HG02943 (cell line): Measurements from ENCODE around the gene MYADM.
"Not testable (repeated sequence)": the region's sequence is repeated elsewhere in the genome, so short reads cannot be mapped to it uniquely, and the experiment has no call there.

ENCODE experiments used
- ATAC-seq: cut with Tn5 transposase; IDR thresholded peaks from one replicate; pipeline ENCODE4 v1.9.1; 2021; ENCODE audit warnings: mild to moderate bottlenecking, low read depth, moderate library complexity; ENCODE audit not compliant: unreplicated experiment

MYADM gene

DNA sequence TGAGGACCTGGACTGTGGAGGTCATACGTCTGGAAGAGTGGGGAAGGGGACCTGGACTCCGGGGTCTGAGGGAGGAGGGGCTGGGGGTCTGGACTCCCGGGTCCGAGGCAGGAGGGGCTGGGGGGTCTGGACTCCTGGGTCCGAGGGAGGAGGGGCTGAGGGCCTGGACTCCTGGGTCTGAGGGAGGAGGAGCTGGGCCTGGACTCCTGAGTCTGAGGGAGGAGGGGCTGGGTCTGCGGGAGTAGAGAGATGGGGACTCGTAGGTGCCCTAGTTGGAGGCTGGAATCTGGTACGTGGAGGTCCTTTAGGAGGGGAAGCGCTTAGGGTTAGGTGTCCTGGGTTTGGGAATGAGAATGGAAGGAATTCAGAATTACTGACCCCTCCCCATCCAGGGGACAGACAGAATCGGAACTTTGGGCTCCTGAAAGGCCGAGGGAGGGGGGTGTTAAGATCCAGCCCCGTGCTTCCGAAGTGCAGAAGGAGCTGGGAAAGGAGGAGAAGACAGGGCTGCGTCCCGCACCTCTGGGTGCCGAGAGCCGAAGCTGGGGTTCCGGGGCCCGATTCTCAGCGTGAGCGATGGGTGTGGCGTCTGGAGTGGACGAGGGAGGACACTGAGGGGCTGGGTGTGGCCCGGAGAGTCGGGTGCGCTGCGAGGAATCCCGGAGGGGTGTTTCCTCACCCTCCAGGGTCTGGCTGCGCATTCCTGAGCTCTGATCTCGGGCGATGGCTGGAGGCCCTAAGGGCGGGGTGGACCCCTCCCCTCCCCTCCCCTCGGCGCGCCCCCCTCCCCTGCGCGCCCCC lies 608 bp downstream of the MYADM start:
- no peak for ATAC-seq

DNA sequence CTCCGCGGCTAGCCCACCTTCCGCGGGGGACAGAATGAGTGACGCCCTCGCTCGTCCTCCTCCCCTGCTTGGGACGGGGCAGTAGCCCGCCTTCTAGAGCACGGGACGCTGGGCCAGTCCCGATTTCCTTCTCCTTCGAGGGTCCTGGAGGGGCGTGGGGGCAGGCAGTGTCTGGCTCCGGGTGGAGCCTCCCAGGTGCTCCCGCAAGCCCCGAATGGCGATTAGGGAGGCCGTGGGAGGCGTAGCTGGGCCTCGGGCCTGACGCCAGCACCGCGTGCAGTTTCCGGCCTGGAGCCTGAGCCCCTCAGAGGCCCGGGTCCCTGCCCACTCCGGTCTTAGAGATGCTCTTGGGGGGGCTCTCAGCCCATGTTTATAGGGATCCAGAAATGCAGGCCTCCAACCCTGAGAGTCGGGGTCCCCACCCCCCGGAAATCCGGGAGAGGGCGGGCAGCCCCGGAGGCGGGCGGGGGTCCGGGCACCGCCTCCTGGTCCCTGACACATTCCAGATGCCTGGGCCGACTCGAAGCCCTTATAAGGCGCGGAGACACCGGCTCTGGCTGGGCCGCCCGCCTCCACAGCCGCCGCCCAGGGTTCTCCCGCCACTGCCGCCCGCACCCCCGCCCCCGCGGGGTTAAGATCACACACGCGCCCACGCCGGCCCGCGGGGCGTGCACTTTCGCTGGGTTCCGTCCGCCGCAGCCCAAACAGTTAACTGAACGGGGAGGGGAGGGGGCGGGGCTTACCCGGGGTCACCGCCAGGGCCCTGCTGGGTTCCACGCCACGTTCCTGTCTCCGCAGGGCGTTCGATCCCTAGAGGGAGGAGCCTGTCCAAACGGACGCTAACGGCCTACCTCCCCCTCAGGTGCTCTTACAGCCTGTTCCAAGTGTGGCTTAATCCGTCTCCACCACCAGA lies 1.5 kb downstream of the MYADM start:
- ATAC-seq, result no peak

DNA sequence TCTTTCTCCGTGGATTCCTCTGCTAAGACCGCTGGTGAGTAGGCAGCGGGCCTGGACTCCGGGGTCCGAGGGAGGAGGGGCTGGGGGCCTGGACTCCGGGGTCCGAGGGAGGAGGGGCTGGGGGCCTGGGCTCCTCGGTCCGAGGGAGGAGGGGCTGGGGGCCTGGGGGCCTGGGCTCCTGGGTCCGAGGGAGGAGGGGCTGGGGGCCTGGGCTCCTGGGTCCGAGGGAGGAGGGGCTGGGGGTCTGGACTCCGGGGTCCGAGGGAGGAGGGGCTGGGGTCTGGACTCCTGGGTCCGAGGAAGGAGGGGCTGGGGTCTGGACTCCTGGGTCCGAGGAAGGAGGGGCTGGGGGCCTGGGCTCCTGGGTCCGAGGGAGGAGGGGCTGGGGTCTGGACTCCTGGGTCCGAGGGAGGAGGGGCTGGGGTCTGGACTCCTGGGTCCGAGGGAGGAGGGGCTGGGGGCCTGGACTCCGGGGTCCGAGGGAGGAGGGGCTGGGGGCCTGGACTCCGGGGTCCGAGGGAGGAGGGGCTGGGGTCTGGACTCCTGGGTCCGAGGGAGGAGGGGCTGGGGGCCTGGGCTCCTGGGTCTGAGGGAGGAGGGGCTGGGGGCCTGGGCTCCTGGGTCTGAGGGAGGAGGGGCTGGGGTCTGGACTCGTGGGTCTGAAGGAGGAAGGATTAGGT lies 2.3 kb downstream of the MYADM start:
- not testable (repeated sequence) for ATAC-seq

DNA sequence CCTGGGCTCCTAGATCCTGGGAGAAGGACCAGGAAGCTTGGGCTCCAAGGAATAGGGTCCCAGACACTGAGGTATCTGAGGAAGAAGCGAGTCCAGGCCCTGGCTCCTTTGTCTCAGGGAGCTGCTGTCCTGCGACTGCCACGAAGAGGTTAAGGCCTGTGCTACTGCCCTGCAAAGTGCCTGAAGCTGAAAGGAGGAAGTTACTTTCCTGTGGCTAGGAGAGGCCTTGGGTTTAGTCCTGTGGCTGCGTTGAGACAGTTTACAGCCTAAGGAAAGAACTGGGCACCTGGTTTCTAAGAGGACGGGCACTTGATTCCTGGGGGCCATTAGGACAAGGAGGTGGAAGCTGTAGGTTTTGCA lies 2.8 kb downstream of the MYADM start:
- no peak for ATAC-seq

DNA sequence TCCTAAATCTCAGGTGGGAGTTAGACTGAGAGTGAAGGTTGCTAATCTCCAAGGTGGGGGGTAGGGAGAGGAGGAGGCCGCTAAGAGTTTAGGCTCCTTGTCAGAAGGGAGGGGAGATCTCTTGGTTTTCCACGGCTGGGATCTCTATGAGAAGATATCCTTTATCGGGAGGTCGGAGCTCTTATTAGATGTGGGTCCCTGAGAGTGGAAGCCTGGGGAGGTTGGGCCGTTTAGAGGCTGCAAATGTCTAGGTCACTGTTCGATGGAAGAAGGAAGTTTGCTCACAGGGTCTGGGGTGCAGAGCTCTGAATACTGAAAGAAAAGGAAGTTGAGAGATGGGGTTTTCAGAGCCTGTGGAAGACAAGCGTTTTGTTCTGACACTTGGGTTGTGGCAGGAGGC lies 3.8 kb downstream of the MYADM start:
- no peak for ATAC-seq

DNA sequence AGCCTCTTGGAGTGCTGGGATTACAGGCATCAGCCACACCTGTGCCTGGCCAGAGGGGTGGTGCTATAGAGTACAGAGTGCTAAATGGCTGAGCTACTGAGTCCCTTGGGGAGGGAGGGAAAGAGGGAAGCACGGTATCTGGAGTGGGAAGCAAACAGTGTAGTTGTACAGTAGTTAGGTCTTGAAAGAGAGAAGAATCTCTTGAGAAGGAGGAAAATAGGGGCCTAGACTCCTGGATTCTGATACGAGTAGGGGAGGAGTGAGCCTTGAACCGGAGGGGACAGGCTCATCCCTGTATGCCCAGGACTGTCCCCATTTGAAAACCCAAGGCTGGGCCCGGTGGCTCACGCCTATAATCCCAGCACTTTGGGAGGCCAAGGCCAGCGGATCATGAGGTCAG lies 5.1 kb downstream of the MYADM start:
- no peak for ATAC-seq

DNA sequence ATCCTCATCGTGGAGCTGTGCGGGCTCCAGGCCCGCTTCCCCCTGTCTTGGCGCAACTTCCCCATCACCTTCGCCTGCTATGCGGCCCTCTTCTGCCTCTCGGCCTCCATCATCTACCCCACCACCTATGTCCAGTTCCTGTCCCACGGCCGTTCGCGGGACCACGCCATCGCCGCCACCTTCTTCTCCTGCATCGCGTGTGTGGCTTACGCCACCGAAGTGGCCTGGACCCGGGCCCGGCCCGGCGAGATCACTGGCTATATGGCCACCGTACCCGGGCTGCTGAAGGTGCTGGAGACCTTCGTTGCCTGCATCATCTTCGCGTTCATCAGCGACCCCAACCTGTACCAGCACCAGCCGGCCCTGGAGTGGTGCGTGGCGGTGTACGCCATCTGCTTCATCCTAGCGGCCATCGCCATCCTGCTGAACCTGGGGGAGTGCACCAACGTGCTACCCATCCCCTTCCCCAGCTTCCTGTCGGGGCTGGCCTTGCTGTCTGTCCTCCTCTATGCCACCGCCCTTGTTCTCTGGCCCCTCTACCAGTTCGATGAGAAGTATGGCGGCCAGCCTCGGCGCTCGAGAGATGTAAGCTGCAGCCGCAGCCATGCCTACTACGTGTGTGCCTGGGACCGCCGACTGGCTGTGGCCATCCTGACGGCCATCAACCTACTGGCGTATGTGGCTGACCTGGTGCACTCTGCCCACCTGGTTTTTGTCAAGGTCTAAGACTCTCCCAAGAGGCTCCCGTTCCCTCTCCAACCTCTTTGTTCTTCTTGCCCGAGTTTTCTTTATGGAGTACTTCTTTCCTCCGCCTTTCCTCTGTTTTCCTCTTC lies 6.3 kb downstream of the MYADM start:
- ATAC-seq, result no peak

DNA sequence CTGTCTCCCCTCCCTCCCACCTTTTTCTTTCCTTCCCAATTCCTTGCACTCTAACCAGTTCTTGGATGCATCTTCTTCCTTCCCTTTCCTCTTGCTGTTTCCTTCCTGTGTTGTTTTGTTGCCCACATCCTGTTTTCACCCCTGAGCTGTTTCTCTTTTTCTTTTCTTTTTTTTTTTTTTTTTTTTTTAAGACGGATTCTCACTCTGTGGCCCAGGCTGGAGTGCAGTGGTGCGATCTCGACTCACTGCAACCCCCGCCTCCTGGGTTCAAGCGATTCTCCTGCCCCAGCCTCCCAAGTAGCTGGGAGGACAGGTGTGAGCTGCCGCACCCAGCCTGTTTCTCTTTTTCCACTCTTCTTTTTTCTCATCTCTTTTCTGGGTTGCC lies 6.9 kb downstream of the MYADM start:
- ATAC-seq, result no peak

DNA sequence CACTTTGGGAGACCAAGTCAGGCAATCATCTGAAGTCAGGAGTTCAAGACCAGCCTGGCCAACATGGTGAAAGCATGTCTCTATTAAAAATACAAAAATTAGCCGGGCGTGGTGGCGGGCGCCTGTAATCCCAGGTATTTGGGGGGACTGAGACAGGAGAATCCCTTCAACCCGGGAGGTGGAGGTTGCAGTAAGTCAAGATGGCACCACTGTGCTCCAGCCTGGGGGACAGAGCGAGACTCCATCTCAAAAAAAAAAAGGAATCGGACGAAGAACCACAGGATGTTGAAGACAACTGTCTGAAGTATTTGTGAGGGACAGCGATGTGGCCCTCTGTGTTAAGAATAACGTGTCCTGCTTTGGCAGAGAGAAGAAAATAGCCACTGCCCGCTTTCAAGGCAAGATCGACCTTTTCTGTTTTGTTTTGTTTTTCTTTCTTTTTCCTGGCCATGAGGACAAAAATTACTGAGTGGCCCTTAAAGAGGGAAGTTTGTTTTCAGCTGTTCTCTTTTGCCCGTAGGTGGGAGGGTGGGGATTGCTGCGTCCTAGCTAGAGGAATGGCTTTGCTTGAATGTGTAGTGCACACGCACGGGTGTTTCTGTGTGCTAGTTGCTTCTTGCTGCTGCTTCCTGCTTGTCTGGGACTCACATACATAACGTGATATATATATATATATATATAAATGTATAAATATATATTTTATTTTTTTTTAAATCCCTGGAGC lies 8.1 kb downstream of the MYADM start:
- no peak for ATAC-seq

DNA sequence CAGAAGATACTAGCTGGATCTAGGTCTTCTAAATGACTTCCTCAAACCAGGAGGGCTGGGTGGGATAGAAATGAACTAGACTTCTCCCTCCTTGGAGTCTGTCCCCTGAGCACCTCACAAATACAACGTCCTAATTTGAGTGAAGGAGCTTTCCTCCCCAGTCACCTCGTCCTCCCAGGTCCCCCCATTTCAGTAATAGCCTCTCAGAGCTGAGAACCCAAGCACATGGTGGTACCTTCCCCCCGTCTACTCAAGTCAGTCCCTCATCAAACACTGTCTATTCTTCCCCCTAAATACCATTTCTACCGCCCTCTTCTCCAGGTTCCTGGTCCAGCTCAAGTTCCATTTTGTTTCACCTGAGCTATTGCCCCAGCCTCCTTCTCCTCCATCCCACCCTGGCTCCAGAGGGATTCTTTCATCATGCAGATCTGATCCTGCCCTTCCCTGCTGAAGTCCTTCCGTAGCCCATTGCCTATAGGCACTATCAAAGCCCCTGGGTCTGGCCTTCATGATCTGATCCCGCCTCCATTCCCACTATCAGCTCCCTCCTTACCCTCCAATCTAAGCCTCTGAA lies 9.1 kb downstream of the MYADM start:
- ATAC-seq, result no peak

DNA sequence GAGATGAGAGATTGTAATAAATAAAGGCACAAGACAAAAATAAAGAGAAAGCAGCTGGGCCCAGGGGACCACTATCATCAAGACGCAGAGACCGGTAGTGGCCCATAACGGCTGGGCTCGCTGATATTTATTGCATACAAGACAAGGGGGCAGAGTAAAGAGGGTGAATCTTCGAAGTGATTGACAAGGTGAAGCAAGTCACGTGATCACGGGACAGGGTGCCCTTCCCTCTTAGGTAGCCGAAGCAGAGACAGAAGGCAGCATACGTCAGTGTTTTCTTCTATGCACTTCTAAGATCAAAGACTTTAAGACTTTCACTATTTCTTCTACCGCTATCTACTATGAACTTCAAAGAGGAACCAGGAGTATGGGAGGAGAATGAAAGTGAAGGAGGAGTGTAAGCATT lies 9.7 kb downstream of the MYADM start:
- no peak for ATAC-seq

DNA sequence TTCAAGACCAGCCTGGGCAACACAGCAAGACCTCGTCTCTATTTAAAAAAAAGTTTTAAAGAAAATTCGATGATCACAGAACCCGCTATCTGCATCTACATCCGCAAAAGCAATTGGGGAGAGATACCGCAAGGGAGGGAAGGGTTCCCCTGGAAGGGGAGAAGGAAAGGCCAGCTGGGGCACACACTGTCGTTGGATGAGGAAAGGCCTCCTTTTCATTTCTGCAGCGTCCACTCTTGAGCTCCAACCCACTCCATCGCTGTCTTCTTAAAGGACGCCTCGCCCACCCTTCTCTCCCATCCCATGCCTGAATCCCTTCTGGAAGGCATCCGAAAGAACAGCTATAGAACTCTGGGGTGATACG lies 11.1 kb downstream of the MYADM start:
- no peak for ATAC-seq

DNA sequence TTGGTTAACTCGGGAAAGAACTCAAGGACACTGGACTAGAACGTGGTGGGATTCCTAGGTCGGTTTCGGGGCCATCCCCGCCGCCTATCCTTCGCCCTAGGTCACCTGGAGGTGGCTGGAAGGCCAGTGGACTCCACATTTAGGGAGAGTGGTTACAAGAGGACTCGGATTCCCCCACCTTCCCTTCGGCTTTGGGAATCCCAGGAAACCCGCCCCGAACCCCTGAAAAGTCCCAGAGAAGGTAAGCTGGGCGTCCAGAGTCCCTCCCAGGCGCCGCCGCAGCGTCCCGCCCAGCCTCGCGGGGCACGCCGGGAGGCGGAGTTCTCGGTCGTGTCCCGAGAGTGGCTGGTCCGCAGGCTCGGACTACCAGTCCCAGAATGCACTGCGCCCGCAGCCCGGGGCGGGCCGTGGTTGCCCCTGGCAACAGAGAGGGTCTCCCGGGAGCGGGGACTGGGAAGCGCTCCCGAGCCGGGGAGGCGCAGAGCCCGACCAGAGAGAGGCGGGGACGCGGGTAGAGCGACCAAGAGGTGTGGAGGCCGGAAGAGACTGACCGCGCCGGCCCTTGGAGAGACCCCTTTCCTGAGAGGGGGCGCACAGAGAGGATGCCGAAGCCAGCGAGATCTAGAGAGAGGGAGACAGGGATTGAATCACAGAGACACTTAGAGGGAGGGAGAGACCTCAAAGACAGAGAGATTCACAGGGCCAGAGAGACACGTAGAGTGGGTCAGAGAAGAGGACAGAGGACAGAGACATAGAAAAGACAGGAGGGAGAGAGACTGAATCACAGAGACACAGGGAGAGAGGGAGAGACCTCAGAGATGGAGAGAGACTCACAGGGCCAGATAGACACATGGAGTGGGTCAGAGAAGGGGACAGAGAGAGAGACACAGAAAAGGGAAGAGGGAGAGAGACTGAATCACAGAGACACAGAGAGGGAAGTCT lies 11.7 kb downstream of the MYADM start:
- ATAC-seq, result no peak

DNA sequence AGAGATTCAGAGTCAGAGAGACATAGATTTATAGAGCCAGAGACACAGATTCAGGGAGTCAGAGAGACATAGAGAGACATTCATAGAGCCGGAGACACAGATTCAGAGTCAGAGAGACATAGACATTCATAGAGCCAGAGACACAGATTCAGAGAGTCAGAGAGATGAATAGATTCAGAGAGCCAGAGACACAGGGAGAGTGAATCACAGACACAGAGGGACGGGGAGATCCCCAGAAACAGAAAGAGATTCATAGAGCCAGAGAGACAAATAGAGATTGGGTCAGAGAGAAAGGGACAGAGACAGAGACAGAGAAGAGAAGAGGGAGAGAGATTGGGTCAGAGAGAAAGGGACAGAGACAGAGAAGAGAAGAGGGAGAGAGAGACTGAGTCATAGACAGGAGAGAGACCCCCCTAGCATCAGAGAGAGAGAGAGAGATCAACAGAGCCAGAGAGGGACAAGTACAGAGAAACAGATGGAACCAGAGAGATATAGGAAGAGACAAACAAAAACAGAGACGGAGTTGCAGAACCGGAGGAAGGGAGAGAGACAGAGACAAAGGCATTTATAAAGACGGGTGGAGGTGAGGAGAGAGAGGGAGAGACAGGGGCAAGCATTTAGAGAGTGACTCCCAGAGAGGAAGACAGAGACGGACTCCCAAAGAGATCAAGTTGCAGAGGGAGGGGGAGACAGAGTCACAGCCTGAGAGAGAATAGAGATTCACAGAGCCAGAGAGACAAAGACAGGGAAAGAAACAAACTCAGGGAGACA lies 13.2 kb downstream of the MYADM start:
- ATAC-seq, result no peak

DNA sequence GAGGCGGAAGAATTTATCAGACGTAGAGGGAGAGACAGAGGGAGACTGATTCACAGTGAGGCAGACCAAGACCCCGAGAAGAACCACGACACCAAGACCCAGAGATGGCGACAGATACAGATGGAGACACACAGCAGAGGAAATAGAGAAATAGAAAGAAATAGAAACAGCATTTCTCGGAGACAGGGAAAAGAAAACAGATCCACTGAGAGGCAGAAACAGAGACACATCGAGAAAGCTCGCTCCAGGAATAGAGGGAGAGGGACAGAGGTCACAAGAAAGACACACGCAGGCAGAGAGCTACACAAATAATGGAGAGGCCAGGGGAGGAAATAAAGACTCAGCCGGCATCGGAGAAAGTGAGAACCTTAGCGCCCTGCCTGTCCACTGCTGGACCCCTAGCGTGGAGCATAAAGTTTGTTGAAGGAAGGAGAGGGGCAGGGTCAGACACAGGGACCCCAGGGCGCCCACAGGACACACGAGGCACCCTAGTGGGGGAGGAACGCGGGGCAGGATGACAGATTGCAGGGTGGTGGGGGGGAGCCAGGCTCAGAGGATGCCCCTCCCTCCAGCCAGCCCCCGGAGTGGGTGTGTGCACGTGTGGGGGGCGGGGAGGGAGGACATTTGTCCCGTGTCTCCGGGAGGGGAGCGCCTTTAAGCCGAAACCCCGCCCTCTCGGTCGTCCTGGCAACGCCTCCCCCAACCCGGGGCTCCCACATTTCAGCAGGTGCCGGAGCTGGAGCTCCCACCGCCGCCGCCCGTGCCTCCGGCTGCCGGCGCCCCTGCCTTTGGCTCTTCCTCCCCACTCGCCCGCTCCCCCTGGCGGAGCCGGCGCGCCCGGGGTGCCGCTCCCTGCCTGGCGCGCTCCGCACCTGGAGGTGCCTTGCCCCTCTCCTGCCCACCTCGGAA lies 14.1 kb downstream of the MYADM start, which contains the start of gene PRKCG:
Gene PRKCG (plus strand): TSS at position 716 of the 909 bp plus-strand sequence. CDS start 298 bp downstream, outside the sequence.
- no peak for ATAC-seq

DNA sequence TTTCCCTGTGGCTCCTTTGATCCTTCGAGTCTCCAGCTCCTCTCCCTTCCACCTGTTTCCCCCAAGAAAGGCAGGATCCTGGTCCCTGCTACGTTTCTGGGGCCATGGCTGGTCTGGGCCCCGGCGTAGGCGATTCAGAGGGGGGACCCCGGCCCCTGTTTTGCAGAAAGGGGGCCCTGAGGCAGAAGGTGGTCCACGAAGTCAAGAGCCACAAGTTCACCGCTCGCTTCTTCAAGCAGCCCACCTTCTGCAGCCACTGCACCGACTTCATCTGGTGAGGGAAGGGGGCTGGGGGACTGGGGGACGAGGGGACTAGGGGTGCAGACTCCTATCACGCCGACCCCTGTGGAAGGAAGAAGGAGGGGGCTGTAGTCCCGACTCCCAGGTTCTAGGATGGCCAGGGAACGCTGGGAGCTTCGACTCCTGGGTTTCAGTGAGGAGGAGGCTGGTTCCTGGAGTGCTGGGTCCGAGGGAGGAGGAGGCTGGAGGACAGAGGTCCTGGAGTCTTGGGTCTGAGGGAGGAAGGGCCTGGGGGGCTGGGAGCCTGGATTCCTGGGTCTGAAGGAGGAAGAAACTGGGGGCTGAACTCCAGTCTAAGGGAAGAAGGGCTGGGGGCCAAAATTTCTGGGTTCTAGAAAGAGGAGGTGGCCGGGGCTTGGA lies 14.8 kb downstream of the MYADM start:
- ATAC-seq, result no peak
